HepG2 (cell line): ENCODE results near the gene TPCN2. TPM values are rescaled to one million over a fixed set of nuclear protein-coding genes. Genes with fewer than 3 reads are reported as not detected.

ENCODE experiments used
- ATAC-seq: fragments of 200-7000 bp; cut with Tn5 transposase; 3 replicates; pipeline ENCODE4 v1.9.1; 2020; ENCODE audit warnings: mild to moderate bottlenecking, moderate library complexity
- BruUV-seq: library from RNA; stranded (reverse); fragments of 400-500 nt; replicated peaks from 2 replicates; lab custom pipeline; 2021; lab: Mats Ljungman, UMichigan
- CTCF ChIA-PET: fragments of 300-600 bp; formaldehyde crosslinking; extraction: SDS; loops from one replicate; lab custom pipeline; 2021; ENCODE audit warnings: low total read pairs, inconsistent platforms, low intra/inter-chr PET ratio; lab: Yijun Ruan, JAX
- POLR2A ChIA-PET: fragments of 350-600 bp; sonication (Branson Sonifier 250); formaldehyde crosslinking; loops from one replicate; lab custom pipeline; 2020; ENCODE audit warnings: antibody characterized with exemption, inconsistent platforms; lab: Yijun Ruan, JAX
- DNase-seq: peaks from one replicate; pipeline ENCODE4 v3.0.0-alpha.2; 2015; ENCODE audit warnings: low spot score
- FAIRE-seq: peaks from 3 replicates; lab custom pipeline; 2011; peaks lifted over from hg19 to GRCh38; lab: Jason Lieb, UNC
- H2AFZ ChIP-seq: one replicate; pipeline ENCODE4 v1.6.1; 2011; ENCODE audit warnings: low read length, inconsistent platforms
- H3K27ac ChIP-seq: fragments of 300-600 bp; 3 replicates; pipeline ENCODE4 v1.8.0; 2011; ENCODE audit warnings: mixed run types, mild to moderate bottlenecking, mixed read lengths, low read length, inconsistent platforms; ENCODE audit not compliant: insufficient read depth; ENCODE audit errors: extremely low read length
- H3K27me3 ChIP-seq, 2 experiments: fragments of 200-600 bp in 1 of 2; 2 replicates in 1 of 2; 3 replicates in 1 of 2; pipeline versions ENCODE4 v1.6.0 to v1.8.0; 2011; ENCODE audit warnings: low read length in 2 of 2, mild to moderate bottlenecking in 2 of 2, moderate library complexity in 2 of 2, inconsistent platforms in 1 of 2; ENCODE audit not compliant: insufficient read depth in 2 of 2, control insufficient read depth in 1 of 2
- H3K36me3 ChIP-seq, 2 experiments: fragments of 200-600 bp in 1 of 2; replicated peaks in 1 of 2; 2 replicates in 1 of 2; 3 replicates in 1 of 2; pipeline versions ENCODE4 v1.5.1 to v1.8.0; 2011; ENCODE audit warnings: low read length in 2 of 2, inconsistent platforms in 1 of 2; ENCODE audit not compliant: insufficient read depth in 2 of 2, control insufficient read depth in 1 of 2
- H3K4me1 ChIP-seq: 2 replicates; pipeline ENCODE4 v1.5.1; 2012; ENCODE audit warnings: low read length, inconsistent platforms; ENCODE audit not compliant: insufficient read depth
- H3K4me2 ChIP-seq: 2 replicates; pipeline ENCODE4 v1.6.0; 2011; ENCODE audit warnings: low read depth, low read length, inconsistent platforms
- H3K4me3 ChIP-seq, 3 experiments: fragments of 200-600 bp in 1 of 3; sonication (generic), shearing (Covaris generic) in 1 of 3; replicated peaks in 1 of 3; 2 replicates each; pipeline ENCODE4 v1.5.1; 2011 to 2016; ENCODE audit warnings: low read length in 3 of 3, inconsistent platforms in 2 of 3, low read depth in 2 of 3, mild to moderate bottlenecking in 2 of 3, control low read depth in 1 of 3, mixed read lengths in 1 of 3; ENCODE audit not compliant: insufficient read depth in 1 of 3
- H3K79me2 ChIP-seq: one replicate; pipeline ENCODE4 v1.6.1; 2011; ENCODE audit warnings: low read length, inconsistent platforms; ENCODE audit not compliant: insufficient read depth
- H3K9ac ChIP-seq: 2 replicates; pipeline ENCODE4 v1.6.0; 2011; ENCODE audit warnings: mild to moderate bottlenecking, low read depth, low read length, inconsistent platforms; ENCODE audit not compliant: insufficient read depth
- H3K9me3 ChIP-seq: 2 replicates; pipeline ENCODE4 v1.5.1; 2012; ENCODE audit warnings: mild to moderate bottlenecking, low read length
- H4K20me1 ChIP-seq: 2 replicates; pipeline ENCODE4 v1.6.0; 2011; ENCODE audit warnings: inconsistent platforms, mild to moderate bottlenecking, low read length, moderate library complexity; ENCODE audit not compliant: insufficient read depth
- CAMTA2 ChIP-seq: sonication (generic); formaldehyde crosslinking; IDR thresholded peaks from 2 replicates; pipeline ENCODE4 v1.4.0; 2020; ENCODE audit warnings: mild to moderate bottlenecking, missing genetic modification reagents, borderline replicate concordance
- NFE2 ChIP-seq: sonication (generic); formaldehyde crosslinking; IDR thresholded peaks from 2 replicates; pipeline ENCODE4 v1.4.0; 2020; ENCODE audit warnings: missing genetic modification reagents
- REL ChIP-seq: sonication (generic); formaldehyde crosslinking; conservative IDR thresholded peaks from 2 replicates; pipeline ENCODE4 v1.8.0; 2022; ENCODE audit warnings: mild to moderate bottlenecking, missing genetic modification reagents, moderate library complexity
- RFXANK ChIP-seq: IDR thresholded peaks from 2 replicates; pipeline ENCODE4 v1.6.1; 2016
- ZNF292 ChIP-seq: sonication (generic); formaldehyde crosslinking; IDR thresholded peaks from 2 replicates; pipeline ENCODE4 v1.8.1; 2022; ENCODE audit warnings: mild to moderate bottlenecking, low read depth, missing genetic modification reagents, borderline replicate concordance
- ZNF335 ChIP-seq: sonication (generic); formaldehyde crosslinking; IDR thresholded peaks from 2 replicates; pipeline ENCODE4 v1.4.0; 2020; ENCODE audit warnings: missing genetic modification reagents
- ZNF484 ChIP-seq: sonication (generic); formaldehyde crosslinking; IDR thresholded peaks from 2 replicates; pipeline ENCODE4 v1.5.1; 2020; ENCODE audit warnings: mild to moderate bottlenecking, low read depth, missing genetic modification reagents, borderline replicate concordance
- ZNF549 ChIP-seq: sonication (generic); formaldehyde crosslinking; IDR thresholded peaks from 2 replicates; pipeline ENCODE4 v1.5.0; 2020; ENCODE audit warnings: missing genetic modification reagents
- WGBS: methylation state at CpG from one replicate; pipeline ENCODE4 v1.1.6; 2017; ENCODE audit warnings: low lambda C conversion rate; 5-methylcytosine and 5-hydroxymethylcytosine counted together
- in situ Hi-C: cut with HindIII; loops from 2 replicates; pipeline ENCODE4 v1.10.0; 2017; ENCODE audit warnings: low pct_unique_long_range_greater_than_20kb; ENCODE audit not compliant: extremely low pct_ligation_motif_present
- intact Hi-C: fragments of 100-400 bp; cut with micrococcal nuclease; formaldehyde crosslinking; loops from one replicate; pipeline ENCODE4 v1.10.0; 2022; ENCODE audit not compliant: unreplicated experiment
- polyA plus RNA-seq, 8 experiments: library from polyadenylated mRNA; depleted of rRNA in 3 of 8; stranded (reverse) in 7 of 8; unstranded in 1 of 8; fragments of >200 nt; fragmentation: Illumina TruSeq in 4 of 8; extraction: Trizol in 4 of 8; gene quantifications; 2 replicates each; pipeline versions ENCODE4 v1.2.1 to v1.2.3, GENCODE V29; 2011 to 2016; ENCODE audit warnings: low read depth in 4 of 8, missing spikeins in 1 of 8, mixed read lengths in 1 of 8; ENCODE audit not compliant: insufficient read depth in 1 of 8
- total RNA-seq, 5 experiments: library from RNA; depleted of rRNA; stranded (reverse); fragments of >200 nt; fragmentation: Illumina TruSeq; extraction: Trizol; gene quantifications; 2 replicates each; pipeline ENCODE4 v1.2.3, GENCODE V29; 2016; ENCODE audit warnings: low read depth in 1 of 5
- TF ChIP-seq, protein P1 (sequence below): sonication (generic); formaldehyde crosslinking; IDR thresholded peaks from 2 replicates; pipeline ENCODE4 v1.9.0; 2021; ENCODE audit warnings: missing genetic modification reagents, borderline replicate concordance

TPCN2 gene
- total and polyA plus RNA-seq, 2 of the 13 experiments (the other 11 are each of a cell fraction or from before 2014, with no cell fraction given), result 5.6 to 5.9 TPM

DNA sequence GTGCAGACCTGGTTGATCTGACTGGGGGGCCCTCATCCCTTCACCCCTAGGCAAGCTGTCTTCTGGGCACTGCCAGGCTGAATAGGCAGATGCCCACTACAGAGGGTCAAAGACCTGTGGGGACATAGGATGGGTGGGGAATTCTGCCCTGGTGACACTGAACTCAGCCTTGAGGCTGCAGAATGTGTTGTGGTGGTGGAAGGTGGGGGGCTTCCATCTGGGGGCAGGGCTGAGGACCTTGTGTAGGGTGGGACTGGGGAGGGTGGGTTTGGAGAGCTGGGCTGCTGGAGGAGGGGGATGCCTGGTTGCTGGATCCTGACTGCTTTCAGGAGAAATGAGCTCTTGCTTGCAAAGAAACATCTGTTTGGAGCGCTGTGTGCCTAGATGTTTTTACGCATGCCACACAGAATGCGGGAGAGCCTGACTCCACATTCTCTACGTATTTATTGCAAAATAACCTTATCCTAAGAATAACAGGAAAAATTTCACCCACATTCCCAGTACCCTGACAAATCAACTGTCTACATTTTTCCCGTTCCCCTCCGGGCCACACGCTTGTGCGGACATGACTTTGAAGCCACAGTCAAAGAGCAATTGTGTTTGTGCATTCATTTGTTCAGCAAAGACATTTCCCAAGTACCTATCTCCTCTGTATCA lies 125.3 kb downstream of the TPCN2 start (continued):
- TF ChIP-seq ZNF484 (CRISPR knock-in tag), result no peak
- TF ChIP-seq RFXANK (CRISPR knock-in tag), result no peak

DNA sequence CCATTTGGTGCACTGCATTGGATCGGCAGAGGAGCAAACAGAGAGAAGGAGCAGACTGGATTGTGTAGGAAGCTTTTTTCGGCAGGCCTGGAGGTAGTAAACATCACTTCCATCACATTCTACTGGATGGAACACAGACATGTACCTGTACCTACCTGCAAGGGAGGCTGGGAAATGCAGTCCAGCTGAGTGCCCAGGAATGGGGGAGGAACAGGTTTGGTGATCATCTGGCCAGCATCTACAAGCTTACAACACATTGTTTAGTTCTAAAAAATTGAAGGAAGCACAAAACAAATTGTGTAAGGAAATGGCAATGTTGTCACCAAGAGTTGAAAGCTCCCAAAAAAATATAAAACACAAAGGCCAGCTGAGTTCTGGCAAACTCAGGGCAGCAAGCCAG lies 126.1 kb downstream of the TPCN2 start:
- DNase-seq, result no peak
- H3K79me2 ChIP-seq, result no peaks in the 10 kb centered on the region
- no peak overlapping the region for H3K27ac ChIP-seq
- no peak for FAIRE-seq
- in situ Hi-C loops, result no loop called here
- no peaks in the 10 kb centered on the region for H3K9me3 ChIP-seq
- peaks cover 42% of the 10 kb centered on the region for H3K4me1 ChIP-seq
- WGBS, result 67% methylated on average over 2 of the region's 2 CpGs
- peaks cover 2 to 14% of the 10 kb centered on the region in 2 experiments; a peak in 3 of 5 replicates for H3K27me3 ChIP-seq
- H3K36me3 ChIP-seq, result no peaks in the 10 kb centered on the region
- ATAC-seq, result no peak
- intact Hi-C loops, result no loop called here
- BruUV-seq, result no TSS peak
- ChIA-PET POLR2A (no interaction called here), CTCF (no interaction called here)
- H2AFZ ChIP-seq, result no peak overlapping the region
- no peak overlapping the region for H3K9ac ChIP-seq
- peak overlapping the region; percentile 29; the same call in 1 of the 2 replicates for H3K4me2 ChIP-seq
- H4K20me1 ChIP-seq, result no peaks in the 10 kb centered on the region
- no peak overlapping the region for H3K4me3 ChIP-seq
- TF ChIP-seq ZNF335 (no peak), REL (no peak), ZNF549 (CRISPR knock-in tag) (no peak), ZNF292 (CRISPR knock-in tag) (no peak), NFE2 (CRISPR knock-in tag) (no peak), CAMTA2 (CRISPR knock-in tag) (no peak)
- TF ChIP-seq, protein P1, sequence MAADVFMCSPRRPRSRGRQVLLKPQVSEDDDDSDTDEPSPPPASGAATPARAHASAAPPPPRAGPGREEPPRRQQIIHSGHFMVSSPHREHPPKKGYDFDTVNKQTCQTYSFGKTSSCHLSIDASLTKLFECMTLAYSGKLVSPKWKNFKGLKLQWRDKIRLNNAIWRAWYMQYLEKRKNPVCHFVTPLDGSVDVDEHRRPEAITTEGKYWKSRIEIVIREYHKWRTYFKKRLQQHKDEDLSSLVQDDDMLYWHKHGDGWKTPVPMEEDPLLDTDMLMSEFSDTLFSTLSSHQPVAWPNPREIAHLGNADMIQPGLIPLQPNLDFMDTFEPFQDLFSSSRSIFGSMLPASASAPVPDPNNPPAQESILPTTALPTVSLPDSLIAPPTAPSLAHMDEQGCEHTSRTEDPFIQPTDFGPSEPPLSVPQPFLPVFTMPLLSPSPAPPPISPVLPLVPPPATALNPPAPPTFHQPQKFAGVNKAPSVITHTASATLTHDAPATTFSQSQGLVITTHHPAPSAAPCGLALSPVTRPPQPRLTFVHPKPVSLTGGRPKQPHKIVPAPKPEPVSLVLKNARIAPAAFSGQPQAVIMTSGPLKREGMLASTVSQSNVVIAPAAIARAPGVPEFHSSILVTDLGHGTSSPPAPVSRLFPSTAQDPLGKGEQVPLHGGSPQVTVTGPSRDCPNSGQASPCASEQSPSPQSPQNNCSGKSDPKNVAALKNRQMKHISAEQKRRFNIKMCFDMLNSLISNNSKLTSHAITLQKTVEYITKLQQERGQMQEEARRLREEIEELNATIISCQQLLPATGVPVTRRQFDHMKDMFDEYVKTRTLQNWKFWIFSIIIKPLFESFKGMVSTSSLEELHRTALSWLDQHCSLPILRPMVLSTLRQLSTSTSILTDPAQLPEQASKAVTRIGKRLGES, result no peak
